Epithelial cell of esophagus (primary cell): ENCODE data around the gene RCAN3.

Experiments used
- DNase-seq: peaks from one replicate; pipeline ENCODE4 v3.0.0; 2010; ENCODE audit warnings: low read depth
- H3K4me3 ChIP-seq: 2 replicates; pipeline ENCODE4 v1.5.1; 2011; ENCODE audit warnings: mild to moderate bottlenecking, low read length, control low read depth
- CTCF ChIP-seq: IDR thresholded peaks from 2 replicates; pipeline ENCODE4 v1.5.1; 2011; ENCODE audit warnings: low read depth, mild to moderate bottlenecking, low read length, control low read depth, inconsistent platforms; ENCODE audit not compliant: insufficient read depth; ENCODE audit errors: missing control alignments

Gene RCAN3

GRCh38 chr1:24578846-24579245 lies 76.2 kb downstream of the RCAN3 start:
- no peak overlapping the region for H3K4me3 ChIP-seq
- no peak for TF ChIP-seq CTCF
- DNase-seq = no peak

- DNase-seq = no peak
- no peak for TF ChIP-seq CTCF
- H3K4me3 ChIP-seq = no peak overlapping the region
These were observed 78.1 kb downstream of the RCAN3 start for GRCh38 chr1:24580756-24581155.

GRCh38 chr1:24584171-24584647 lies 81.6 kb downstream of the RCAN3 start:
- no peak for TF ChIP-seq CTCF
- no peak for DNase-seq
- H3K4me3 ChIP-seq = no peak overlapping the region

DNA sequence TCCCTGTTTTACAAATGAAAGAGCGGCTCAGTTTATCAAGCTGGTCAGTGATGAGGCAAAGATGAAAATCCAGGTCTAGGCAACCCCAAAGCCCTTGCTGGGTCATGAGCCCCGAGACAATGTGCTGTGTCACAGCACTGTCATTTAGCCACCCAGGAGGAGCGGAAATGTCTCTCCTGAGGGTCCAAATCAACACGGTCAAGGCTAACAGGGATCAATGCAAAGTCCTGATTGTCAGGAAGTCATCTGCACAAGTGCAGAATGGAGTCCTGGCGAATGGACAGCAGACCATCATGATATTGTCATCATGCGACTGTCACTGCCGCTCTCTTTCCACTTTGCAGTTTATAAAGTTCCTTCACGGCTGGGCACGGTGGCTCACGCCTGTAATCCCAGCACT lies 83.5 kb downstream of the RCAN3 start:
- no peak for TF ChIP-seq CTCF
- H3K4me3 ChIP-seq = no peak overlapping the region
- no peak for DNase-seq

- peak; percentile 70 for DNase-seq
- no peak overlapping the region for H3K4me3 ChIP-seq
- peak; percentile 83 for TF ChIP-seq CTCF
These were observed 84.6 kb downstream of the RCAN3 start for GRCh38 chr1:24586970-24587820.

DNA sequence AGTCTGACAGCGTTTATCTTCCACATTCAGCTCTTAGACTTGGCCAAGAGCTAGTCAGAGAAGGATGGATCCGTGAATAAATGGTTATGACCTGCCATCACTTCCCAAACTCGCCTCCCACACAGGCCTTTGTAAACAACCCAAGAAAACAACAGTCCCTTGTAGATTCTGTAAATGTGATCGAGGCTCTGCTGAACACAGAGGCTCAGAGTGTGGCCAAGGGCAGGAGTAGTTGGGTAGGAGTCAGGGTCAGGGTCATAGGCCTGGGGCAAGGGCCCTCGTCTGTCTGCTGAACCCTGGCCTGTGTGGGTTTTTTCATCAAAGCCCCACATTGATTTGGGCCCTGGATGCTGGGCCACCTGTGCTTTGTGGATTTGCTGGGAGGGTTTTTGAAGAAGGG lies 85.9 kb downstream of the RCAN3 start:
- no peak for DNase-seq
- TF ChIP-seq CTCF = no peak
- H3K4me3 ChIP-seq = no peak overlapping the region

DNA sequence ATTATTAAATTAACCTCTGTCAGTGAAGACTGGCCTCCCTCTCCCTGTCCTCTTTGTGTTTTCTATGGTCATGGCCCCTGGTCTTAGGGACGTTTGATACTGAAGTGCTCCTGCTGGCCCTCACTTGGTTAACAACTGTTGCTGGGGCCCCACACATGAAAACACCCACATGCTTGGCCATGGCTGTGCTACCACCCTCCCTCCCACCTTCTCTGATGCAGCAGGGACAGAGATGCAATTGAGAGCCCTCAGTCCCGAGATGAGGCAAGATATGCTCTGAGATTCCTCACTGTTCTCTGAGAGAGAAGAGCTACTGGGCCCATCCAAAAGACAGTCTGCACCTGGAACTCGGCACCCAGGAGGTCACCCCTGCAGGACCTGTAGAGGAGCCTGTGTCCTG lies 86.6 kb downstream of the RCAN3 start:
- H3K4me3 ChIP-seq = no peak overlapping the region
- DNase-seq = no peak
- TF ChIP-seq CTCF = no peak
